Upper lobe of left lung (tissue), 4 donors: Measurements from ENCODE around the gene PDE1C.

Experiments
- EP300 ChIP-seq, 4 donors: sonication (generic); formaldehyde crosslinking; IDR thresholded peaks; one replicate each; pipeline ENCODE4 v1.5.1; 2017; ENCODE audit warnings: antibody characterized with exemption in 4 of 4, control low read depth in 2 of 4
- POLR2A ChIP-seq, 4 donors: fragments of 450-650 bp; IDR thresholded peaks; one replicate each; pipeline ENCODE4 v1.5.1; 2016 to 2017; ENCODE audit warnings: antibody characterized with exemption in 4 of 4, mild to moderate bottlenecking in 2 of 4
- TF ChIP-seq, protein P1 (sequence below), 6 experiments: fragments of 450-650 bp in 4 of 6; fragments of 200-600 bp in 2 of 6; sonication (generic) in 2 of 6; IDR thresholded peaks; one replicate each; pipeline ENCODE4 v1.5.1; 2016 to 2019; ENCODE audit warnings: antibody characterized with exemption in 6 of 6

- TF ChIP-seq, protein P1, sequence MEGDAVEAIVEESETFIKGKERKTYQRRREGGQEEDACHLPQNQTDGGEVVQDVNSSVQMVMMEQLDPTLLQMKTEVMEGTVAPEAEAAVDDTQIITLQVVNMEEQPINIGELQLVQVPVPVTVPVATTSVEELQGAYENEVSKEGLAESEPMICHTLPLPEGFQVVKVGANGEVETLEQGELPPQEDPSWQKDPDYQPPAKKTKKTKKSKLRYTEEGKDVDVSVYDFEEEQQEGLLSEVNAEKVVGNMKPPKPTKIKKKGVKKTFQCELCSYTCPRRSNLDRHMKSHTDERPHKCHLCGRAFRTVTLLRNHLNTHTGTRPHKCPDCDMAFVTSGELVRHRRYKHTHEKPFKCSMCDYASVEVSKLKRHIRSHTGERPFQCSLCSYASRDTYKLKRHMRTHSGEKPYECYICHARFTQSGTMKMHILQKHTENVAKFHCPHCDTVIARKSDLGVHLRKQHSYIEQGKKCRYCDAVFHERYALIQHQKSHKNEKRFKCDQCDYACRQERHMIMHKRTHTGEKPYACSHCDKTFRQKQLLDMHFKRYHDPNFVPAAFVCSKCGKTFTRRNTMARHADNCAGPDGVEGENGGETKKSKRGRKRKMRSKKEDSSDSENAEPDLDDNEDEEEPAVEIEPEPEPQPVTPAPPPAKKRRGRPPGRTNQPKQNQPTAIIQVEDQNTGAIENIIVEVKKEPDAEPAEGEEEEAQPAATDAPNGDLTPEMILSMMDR (IDR thresholded peaks at IDR 0.05) = no peak
- TF ChIP-seq POLR2A (IDR thresholded peaks at IDR 0.05) = no peak
- TF ChIP-seq EP300 (IDR thresholded peaks at IDR 0.05) = no peak
Observed at GRCh38 chr7:31858055-31858454, 212.2 kb downstream of the PDE1C start.
